Measurements from ENCODE around the gene GPR180.

Gene GPR180

DNA sequence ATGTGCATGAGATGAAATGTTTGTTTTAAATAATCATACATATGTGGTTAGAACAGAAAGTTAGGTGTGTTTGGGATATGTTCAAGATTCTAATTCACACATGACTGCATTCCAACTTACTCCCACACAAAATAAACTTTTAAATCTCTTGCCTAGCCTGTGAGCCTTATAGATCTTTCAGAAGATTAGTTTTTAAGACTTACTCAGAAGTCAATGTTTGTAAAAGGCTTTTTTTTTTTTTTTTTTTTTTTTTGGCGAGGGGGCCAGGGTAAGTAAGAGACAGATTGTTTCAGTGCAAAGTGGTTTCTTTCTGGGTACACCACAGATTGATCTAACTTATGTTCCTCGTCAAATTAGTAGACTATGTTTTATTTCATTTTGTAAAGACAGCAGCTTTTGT lies 39.1 kb downstream of the GPR180 start:
- in situ Hi-C loops (cut with HindIII; ENCODE audit: low sequenced_read_pairs), result no loop called here

DNA sequence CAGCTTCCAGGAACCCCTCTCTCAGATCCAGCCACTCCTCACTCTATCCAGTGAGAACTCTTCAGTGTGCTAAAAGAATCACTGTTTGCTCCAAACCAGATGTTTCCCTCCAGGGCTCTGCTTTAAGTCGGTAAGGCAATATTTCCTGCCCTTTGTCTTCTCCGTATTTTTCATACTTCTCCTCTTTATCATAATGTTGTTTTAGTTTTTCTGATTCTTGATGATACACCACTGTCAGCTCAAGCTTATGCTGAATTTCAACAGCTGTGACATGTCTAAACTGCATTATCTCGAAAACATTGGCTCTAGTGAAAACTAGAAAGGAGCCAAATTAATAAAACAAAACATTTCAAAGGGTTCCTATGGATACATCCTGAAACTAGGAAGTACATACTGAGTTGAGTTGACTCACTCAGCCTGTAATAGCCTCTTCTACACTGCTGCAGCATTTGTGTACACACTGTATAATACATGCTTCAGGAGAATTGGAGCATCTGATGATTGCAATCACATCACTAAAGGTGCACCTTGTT lies 39.8 kb downstream of the GPR180 start:
- in situ Hi-C loops (cut with HindIII; ENCODE audit: low sequenced_read_pairs), result no loop called here

GRCh38 chr13:94646904-94647303 lies 45.2 kb downstream of the GPR180 start:
- in situ Hi-C loops (cut with HindIII; ENCODE audit: low sequenced_read_pairs), result no loop called here

DNA sequence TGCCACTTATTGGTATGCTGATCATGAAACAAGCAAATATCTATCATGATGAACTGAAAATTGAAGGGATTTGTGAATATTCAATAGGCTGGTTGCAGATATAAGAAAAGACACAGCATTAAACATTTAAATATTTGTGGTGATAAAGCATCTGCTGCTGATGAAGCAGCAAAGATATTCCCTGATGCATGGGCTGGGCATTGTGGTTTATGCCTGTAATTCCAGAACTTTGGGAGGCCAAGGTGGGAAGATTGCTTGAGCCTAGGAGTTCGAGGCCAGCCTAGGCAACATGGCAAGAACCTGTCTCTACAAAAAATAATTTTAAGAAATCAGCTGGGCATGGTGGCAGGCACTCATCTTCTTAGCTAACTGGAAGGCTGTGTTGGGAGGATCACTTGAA lies 54.5 kb downstream of the GPR180 start:
- in situ Hi-C loops (cut with HindIII; ENCODE audit: low sequenced_read_pairs), result no loop called here

GRCh38 chr13:94656766-94657165 lies 55.1 kb downstream of the GPR180 start:
- in situ Hi-C loops (cut with HindIII; ENCODE audit: low sequenced_read_pairs), result no loop called here

- in situ Hi-C loops (cut with HindIII; ENCODE audit: low sequenced_read_pairs), result no loop called here
Measured at GRCh38 chr13:94657167-94657566, 55.5 kb downstream of the GPR180 start.

DNA sequence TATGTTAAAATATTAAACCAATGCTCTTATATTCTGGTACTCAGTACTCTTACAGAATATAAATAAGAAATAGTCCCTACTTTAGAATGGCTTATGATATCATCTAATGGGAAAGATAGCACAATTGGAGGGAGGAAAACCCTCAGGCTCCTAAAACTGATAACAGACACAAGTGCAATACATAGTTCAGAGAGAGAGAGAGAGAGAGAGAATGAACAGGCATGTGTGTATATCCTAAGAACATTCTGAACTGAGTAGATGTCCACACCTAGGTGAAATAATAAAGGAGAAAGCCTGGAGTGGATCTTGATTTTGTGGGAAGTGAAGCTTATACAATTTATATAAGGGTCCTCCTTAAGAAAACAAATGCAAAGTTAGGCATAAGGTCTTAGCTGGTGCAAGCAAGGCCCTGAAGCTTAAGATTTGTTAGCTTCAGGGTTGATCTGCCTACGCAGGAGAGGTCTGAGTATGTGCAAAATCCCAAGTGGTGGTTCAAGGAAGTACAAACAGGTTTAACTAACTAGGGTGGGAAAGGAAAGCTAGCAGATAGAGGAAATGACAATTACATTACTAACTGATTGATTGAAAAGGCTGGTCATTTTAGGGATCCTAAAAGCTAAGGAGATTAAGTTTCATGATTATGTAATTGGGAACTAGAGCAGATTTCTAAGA lies 57.4 kb downstream of the GPR180 start:
- in situ Hi-C loops (cut with HindIII; ENCODE audit: low sequenced_read_pairs), result no loop called here

DNA sequence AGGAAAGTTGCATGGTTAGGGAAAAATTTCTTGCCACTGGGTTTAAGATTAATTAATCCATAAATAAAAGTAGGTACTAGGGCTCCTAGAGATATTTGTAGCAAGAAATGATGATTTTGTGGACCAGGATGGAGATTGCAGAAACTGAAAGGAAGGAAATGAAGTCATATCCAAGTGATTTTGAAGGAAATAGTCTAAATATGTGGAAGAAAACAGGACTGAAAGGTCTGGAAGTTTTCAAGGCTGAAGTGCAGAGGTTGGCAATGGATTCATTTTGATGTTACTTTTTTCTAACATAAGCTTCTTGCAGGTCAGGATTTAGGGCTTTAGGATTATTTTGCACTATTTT lies 57.9 kb downstream of the GPR180 start:
- in situ Hi-C loops (cut with HindIII; ENCODE audit: low sequenced_read_pairs), result no loop called here

- in situ Hi-C loops (cut with HindIII; ENCODE audit: low sequenced_read_pairs), result no loop called here
Measured at GRCh38 chr13:94660695-94661326, 59.2 kb downstream of the GPR180 start.

- in situ Hi-C loops (cut with HindIII; ENCODE audit: low sequenced_read_pairs), result no loop called here
Measured at GRCh38 chr13:94661406-94661805, 59.7 kb downstream of the GPR180 start.

DNA sequence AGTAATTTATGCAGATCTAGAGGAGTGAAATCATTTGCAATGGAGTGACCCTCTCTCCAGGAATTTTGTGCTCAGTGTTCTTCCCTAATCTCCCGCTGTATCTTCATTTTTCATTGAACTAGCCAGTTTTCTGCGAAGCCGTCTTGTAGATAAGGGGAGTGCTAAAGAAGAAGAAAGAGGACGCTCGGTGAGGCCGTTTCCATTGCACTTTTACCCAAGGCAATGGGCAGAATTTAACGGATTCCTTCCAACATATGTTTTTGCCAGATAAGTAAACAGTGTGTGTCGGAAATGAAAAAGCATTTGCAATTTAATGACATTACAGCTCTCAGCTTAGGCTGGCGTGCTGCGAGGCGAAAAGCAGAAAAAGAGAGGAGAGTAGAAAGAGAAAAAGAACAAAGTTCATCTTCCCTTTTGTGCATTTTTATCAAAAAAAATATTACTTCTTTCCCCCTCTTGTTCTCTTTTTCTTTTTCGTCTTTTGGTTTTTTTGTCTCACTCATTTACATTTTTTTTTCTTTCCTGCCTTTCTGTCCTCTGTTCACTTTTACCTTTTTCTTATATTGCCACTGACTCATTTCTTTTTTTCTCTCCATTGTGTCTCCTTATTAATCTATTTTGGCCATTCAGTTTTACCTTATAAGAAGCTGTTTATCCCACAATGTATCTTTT lies 60.8 kb downstream of the GPR180 start:
- in situ Hi-C loops (cut with HindIII; ENCODE audit: low sequenced_read_pairs), result no loop called here

DNA sequence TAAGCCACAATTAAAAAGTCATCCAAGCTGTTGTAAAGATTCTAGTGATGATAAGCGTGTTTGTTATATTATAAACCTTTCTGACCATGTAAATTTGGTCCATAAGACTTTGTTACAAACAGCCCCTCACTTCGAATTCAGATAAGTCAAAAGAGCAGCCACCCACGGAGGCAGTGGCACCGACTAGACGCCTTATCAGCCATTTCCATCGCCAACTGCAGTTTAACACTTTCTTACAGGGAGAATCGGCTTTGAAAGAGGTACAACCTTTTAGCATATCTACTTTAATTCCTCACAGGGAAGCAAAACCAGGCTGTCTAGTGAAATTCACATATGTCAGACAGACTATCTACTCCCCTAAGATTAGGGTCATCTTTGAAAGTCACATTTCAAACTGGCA lies 63.2 kb downstream of the GPR180 start:
- in situ Hi-C loops (cut with HindIII; ENCODE audit: low sequenced_read_pairs), result no loop called here

DNA sequence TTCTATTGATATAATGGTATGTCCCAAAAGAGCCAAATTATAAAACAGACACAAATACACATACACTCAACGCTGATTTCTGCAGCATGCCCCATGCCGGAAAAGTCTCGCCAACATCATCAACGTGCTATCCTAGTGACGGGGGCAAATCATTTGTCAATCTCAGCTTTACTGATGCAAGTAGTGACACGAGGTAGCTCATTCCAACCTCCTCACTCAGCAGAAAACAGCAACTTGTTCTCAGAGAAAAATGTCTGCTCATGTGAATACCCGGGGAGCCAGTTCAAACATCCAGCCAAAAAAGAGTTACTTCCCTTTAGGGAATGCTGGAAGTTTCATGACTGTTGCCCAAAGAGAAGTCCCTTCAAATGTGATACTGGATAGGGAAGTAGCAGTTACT lies 64.4 kb downstream of the GPR180 start:
- in situ Hi-C loops (cut with HindIII; ENCODE audit: low sequenced_read_pairs), result no loop called here

GRCh38 chr13:94667190-94667589 lies 65.5 kb downstream of the GPR180 start:
- in situ Hi-C loops (cut with HindIII; ENCODE audit: low sequenced_read_pairs), result no loop called here

DNA sequence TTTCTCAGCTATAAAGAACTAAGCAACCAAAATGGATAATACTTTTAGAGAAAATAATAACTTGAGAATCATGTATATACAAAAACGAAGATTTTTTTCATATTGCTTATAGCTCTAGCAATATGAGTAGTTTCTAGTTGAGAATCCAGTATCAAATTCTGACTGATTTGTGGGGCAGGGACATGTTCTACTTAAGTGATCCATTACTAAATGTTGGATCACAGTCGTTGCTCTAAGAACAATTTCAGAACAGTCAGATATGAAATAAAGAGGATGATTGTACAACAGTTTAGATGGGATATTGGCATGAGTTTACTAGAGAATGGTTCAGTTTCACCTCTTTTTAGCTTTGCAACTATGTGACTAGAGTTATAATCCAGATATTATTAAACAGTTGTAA lies 70.7 kb downstream of the GPR180 start:
- in situ Hi-C loops (cut with HindIII; ENCODE audit: low sequenced_read_pairs), result no loop called here

DNA sequence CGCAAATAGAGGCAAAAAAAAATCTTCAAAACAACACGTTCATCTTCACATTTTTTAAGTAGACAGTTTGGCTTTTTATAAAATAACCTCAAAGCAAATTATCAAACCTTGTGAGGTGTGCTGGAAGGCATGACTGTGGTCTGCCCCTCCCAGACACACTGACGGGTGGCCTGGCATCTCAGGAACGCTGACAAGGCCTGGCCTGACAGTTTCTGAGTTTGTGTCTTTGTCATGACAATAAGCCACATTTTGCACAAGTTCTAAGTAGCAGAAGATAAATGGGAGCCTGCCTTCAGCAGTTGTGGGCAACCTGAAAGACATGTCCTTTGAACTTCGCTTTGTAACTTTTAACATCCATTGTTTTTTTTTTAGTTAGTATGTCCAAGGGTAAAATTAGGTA lies 72.2 kb downstream of the GPR180 start:
- in situ Hi-C loops (cut with HindIII; ENCODE audit: low sequenced_read_pairs), result no loop called here

DNA sequence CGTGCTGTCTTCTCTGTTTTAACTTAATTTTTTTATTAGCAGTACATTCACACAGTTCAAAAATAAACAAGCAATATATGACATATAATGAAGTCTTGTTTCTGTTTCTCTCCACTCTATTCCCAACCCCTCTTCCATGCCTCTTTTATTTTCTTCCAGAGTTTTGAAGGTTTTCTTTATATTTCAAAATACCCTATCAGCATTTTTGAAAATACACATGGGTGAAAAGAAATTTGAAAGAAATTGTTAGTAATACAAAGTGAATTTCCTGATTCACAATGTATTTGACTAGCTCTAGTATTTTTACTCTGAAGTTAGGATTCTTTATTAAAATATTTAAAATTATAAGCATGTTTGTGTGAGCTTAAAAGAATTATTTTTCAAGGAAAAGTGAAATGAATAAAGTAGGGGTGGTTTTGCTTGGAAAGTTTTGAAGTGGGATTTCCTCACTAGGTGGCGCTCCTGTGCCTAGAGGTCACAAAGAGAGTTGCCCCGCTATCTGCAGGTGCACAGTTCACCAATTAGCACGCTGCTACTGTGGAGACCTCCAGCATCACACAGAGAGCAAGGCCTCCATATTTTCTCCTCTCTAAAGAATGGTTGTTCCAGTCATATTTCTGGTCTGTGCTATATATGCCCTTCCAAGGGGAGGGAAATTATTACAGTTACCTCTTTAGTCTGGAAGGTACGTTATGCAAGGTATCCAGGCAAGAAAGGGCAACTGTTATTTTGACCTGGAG lies 73.1 kb downstream of the GPR180 start:
- in situ Hi-C loops (cut with HindIII; ENCODE audit: low sequenced_read_pairs), result no loop called here

- in situ Hi-C loops (cut with HindIII; ENCODE audit: low sequenced_read_pairs), result no loop called here
Measured at GRCh38 chr13:94677799-94678198, 76.1 kb downstream of the GPR180 start.

GRCh38 chr13:94678845-94679244 lies 77.2 kb downstream of the GPR180 start:
- in situ Hi-C loops (cut with HindIII; ENCODE audit: low sequenced_read_pairs), result no loop called here

- in situ Hi-C loops (cut with HindIII; ENCODE audit: low sequenced_read_pairs), result no loop called here
Measured at GRCh38 chr13:94679614-94680013, 78.0 kb downstream of the GPR180 start.

GRCh38 chr13:94682229-94682628 lies 80.6 kb downstream of the GPR180 start:
- in situ Hi-C loops (cut with HindIII; ENCODE audit: low sequenced_read_pairs), result no loop called here

GRCh38 chr13:94683409-94683808 lies 81.8 kb downstream of the GPR180 start:
- in situ Hi-C loops (cut with HindIII; ENCODE audit: low sequenced_read_pairs), result no loop called here
